Effector memory CD8-positive, alpha-beta T cell (primary cell): ENCODE measurements around the gene CEBPA.

Experiments used
- ATAC-seq: fragments of 150-1000 bp; cut with Tn5 transposase; replicated peaks from 2 replicates; pipeline ENCODE4 v1.10.0; 2021; ENCODE audit warnings: mild to moderate bottlenecking, moderate library complexity
- DNase-seq, 3 experiments: peaks; one replicate each; pipeline ENCODE4 v3.0.0; 2021
- H3K27ac Mint-ChIP-seq, 2 donors: one replicate each; pipeline ENCODE4 v1.8.0; 2022; ENCODE audit warnings: mild to moderate bottlenecking in 2 of 2, mixed read lengths in 2 of 2, moderate library complexity in 2 of 2
- H3K27me3 Mint-ChIP-seq, 2 donors: one replicate each; pipeline ENCODE4 v1.8.0; 2022; ENCODE audit warnings: mixed read lengths in 2 of 2
- H3K36me3 Mint-ChIP-seq: one replicate; pipeline ENCODE4 v1.8.0; 2022; ENCODE audit warnings: mild to moderate bottlenecking, moderate library complexity, mixed read lengths; ENCODE audit not compliant: insufficient read depth
- H3K4me1 Mint-ChIP-seq, 2 donors: one replicate each; pipeline ENCODE4 v1.8.0; 2022; ENCODE audit warnings: low read depth in 2 of 2, mixed read lengths in 2 of 2
- H3K4me3 Mint-ChIP-seq, 2 donors: one replicate each; pipeline ENCODE4 v1.8.0; 2022; ENCODE audit warnings: mild to moderate bottlenecking in 2 of 2, mixed read lengths in 2 of 2, moderate library complexity in 2 of 2
- H3K9me3 Mint-ChIP-seq, 2 donors: one replicate each; pipeline ENCODE4 v1.8.0; 2022; ENCODE audit warnings: mixed read lengths in 2 of 2

Gene CEBPA

GRCh38 chr19:33284146-33284643 lies 18.1 kb downstream of the CEBPA start:
- H3K36me3 Mint-ChIP-seq = no peaks in the 10 kb centered on the region
- H3K9me3 Mint-ChIP-seq = peaks cover 5 to 14% of the 10 kb centered on the region in 2 donors
- peaks cover 7 to 13% of the 10 kb centered on the region in 2 donors for H3K27me3 Mint-ChIP-seq
- H3K4me1 Mint-ChIP-seq = peaks cover 13 to 15% of the 10 kb centered on the region in 2 donors
- ATAC-seq (no peak), DNase-seq (no peak)
- H3K27ac Mint-ChIP-seq = no peak overlapping the region
- no peak overlapping the region for H3K4me3 Mint-ChIP-seq

DNA sequence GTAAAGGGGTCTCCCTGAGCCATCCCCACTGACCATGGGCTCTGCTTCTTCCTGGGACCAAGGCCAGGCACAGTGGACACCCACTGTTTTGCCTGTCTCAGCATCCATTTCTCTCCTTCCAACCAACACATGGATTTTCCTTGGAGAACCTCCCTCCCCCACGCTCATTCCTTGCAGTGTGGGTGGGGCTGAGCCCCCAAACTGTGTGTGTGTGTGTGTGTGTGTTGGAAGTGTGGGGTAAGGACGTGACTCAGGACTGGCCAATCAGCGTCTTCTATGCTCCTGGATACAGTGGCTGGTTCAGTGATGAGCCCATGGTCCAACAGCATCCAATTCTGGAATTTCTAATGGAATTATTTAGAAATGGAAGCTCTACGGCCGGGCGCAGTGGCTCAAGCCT lies 18.7 kb downstream of the CEBPA start:
- H3K4me1 Mint-ChIP-seq = peaks cover 13 to 15% of the 10 kb centered on the region in 2 donors

GRCh38 chr19:33282036-33282671 lies 20.2 kb downstream of the CEBPA start:
- Mint-ChIP-seq H3K36me3 (no peaks in the 10 kb centered on the region), H3K9me3 (no peaks in the 10 kb centered on the region), H3K4me1 (peaks cover 13 to 15% of the 10 kb centered on the region in 2 donors), H3K27me3 (peaks cover 7 to 13% of the 10 kb centered on the region in 2 donors), H3K4me3 (no peak overlapping the region), H3K27ac (no peak overlapping the region)
- DNase-seq (no peak), ATAC-seq (no peak)

More for the DNA sequence above, 18.7 kb downstream of the CEBPA start:
- no peaks in the 10 kb centered on the region for H3K36me3 Mint-ChIP-seq
- peaks cover 7 to 13% of the 10 kb centered on the region in 2 donors for H3K27me3 Mint-ChIP-seq
- H3K27ac Mint-ChIP-seq = no peak overlapping the region
- no peak overlapping the region for H3K4me3 Mint-ChIP-seq
- peaks cover 5 to 8% of the 10 kb centered on the region in 2 donors for H3K9me3 Mint-ChIP-seq
- no peak for ATAC-seq
- DNase-seq = no peak

DNA sequence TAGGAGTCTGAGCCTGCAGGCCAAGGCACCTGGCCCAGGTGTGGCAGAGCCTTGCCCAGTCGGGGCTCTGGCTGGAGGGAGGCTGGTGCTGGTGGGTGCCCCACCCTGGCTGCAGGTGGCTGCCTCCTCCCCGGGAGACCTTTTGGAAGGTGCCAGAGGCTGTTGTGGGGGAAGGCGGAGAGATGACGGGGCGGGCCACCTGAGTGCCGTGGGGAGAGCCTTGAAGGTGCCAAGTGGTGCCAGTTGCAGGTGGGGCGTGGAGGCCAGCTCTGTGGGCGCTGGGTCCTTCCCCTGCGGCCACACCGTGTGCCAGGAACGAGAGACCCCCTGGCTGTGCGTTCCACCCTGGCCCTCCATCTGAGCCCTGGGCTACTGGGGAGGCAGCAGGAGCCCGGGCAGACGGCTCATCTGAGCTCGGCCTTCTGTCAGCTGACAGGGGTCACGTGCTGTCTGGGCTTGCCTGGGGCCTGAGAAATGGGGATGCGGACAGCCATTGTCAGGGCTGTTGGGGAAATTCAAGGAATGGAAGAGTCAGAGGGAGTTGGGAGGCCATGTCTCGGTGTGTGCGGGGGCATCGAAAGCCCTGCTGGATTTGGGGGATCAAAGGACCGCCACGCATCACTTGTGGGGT lies 20.9 kb downstream of the CEBPA start:
- peaks cover 7 to 9% of the 10 kb centered on the region in 2 donors for H3K4me1 Mint-ChIP-seq
- H3K27ac Mint-ChIP-seq = no peak overlapping the region
- no peaks in the 10 kb centered on the region for H3K9me3 Mint-ChIP-seq
- ATAC-seq (no peak), DNase-seq (no peak)
- no peaks in the 10 kb centered on the region for H3K36me3 Mint-ChIP-seq
- H3K4me3 Mint-ChIP-seq = no peak overlapping the region
- H3K27me3 Mint-ChIP-seq = peaks cover 7 to 13% of the 10 kb centered on the region in 2 donors

DNA sequence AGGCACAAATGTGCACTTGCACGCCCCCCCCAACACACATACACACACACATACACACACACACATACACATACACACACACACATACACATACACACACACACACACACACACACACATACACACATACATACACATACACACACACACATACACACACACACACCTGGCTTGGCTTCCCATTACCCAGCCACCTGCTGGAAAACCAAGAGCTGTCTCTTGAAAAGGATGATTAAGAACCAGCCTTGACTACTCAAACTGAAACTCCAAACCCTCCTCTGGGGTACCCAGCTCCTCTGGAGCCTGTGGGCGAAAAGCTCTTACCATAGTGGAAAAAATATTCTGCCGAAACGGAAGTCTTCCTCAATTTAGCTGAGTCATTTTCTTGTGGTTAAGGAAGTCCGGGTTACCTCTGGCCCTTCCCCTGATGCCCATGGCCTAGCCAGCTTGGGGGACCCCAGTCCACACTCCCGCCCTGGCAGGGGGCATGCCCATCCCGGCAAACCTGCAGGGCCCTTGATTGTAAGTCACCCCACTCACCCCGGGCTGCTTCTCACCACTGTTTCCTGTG lies 21.9 kb downstream of the CEBPA start:
- Mint-ChIP-seq H3K36me3 (no peaks in the 10 kb centered on the region), H3K27me3 (peaks cover 7 to 13% of the 10 kb centered on the region in 2 donors), H3K9me3 (no peaks in the 10 kb centered on the region), H3K4me3 (no peak overlapping the region), H3K4me1 (peaks cover 7% of the 10 kb centered on the region in 2 donors), H3K27ac (no peak overlapping the region)
- ATAC-seq (no peak), DNase-seq (no peak)

GRCh38 chr19:33279430-33280350 lies 22.6 kb downstream of the CEBPA start:
- no peak for DNase-seq
- no peak for ATAC-seq
- Mint-ChIP-seq H3K36me3 (no peaks in the 10 kb centered on the region), H3K27ac (no peak overlapping the region), H3K27me3 (peaks cover 7 to 13% of the 10 kb centered on the region in 2 donors), H3K9me3 (no peaks in the 10 kb centered on the region), H3K4me1 (peaks cover 6 to 7% of the 10 kb centered on the region in 2 donors), H3K4me3 (no peak overlapping the region)

GRCh38 chr19:33278403-33279269 lies 23.7 kb downstream of the CEBPA start:
- no peak for ATAC-seq
- H3K9me3 Mint-ChIP-seq = no peaks in the 10 kb centered on the region

GRCh38 chr19:33278023-33278402 lies 24.3 kb downstream of the CEBPA start:
- peaks cover 7 to 9% of the 10 kb centered on the region in 2 donors for H3K4me1 Mint-ChIP-seq
- H3K4me3 Mint-ChIP-seq = no peak overlapping the region
- H3K27ac Mint-ChIP-seq = no peak overlapping the region
- peaks cover 7 to 16% of the 10 kb centered on the region in 2 donors for H3K27me3 Mint-ChIP-seq
- ATAC-seq (no peak), DNase-seq (no peak)
- H3K9me3 Mint-ChIP-seq = no peaks in the 10 kb centered on the region
- no peaks in the 10 kb centered on the region for H3K36me3 Mint-ChIP-seq

More at GRCh38 chr19:33278403-33279269, 23.7 kb downstream of the CEBPA start:
- Mint-ChIP-seq H3K36me3 (no peaks in the 10 kb centered on the region), H3K4me1 (peaks cover 7 to 8% of the 10 kb centered on the region in 2 donors), H3K4me3 (no peak overlapping the region), H3K27ac (no peak overlapping the region), H3K27me3 (peaks cover 7 to 13% of the 10 kb centered on the region in 2 donors)
- DNase-seq = no peak

DNA sequence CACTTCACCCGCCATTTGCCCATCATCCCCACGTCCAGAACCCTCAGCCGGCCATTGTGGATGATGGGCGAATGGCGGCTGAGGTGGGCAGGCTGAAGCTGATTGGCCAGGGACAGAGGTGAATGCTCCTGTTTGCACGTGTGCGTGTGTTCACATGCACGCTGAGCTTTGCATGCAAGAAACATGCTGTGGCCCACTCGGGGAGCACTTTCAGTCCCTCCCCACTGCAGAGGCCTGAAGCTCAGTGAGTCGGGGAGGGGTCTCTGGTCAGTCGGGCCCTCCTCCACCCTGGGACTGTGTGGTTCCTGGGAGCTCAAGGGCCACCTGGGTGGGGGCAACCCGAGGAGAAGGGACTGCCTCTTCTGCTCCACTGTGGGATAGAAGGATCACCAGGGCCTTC lies 24.9 kb downstream of the CEBPA start:
- no peak overlapping the region for H3K27ac Mint-ChIP-seq

GRCh38 chr19:33275933-33276619 lies 26.3 kb downstream of the CEBPA start:
- no peaks in the 10 kb centered on the region for H3K36me3 Mint-ChIP-seq
- no peak overlapping the region for H3K4me3 Mint-ChIP-seq
- no peak overlapping the region for H3K27ac Mint-ChIP-seq
- peaks cover 2 to 18% of the 10 kb centered on the region in 2 donors for H3K27me3 Mint-ChIP-seq
- DNase-seq = no peak
- no peak for ATAC-seq
- peaks cover 7 to 10% of the 10 kb centered on the region in 2 donors for H3K4me1 Mint-ChIP-seq
- no peaks in the 10 kb centered on the region for H3K9me3 Mint-ChIP-seq

More for the DNA sequence above, 24.9 kb downstream of the CEBPA start:
- Mint-ChIP-seq H3K4me3 (no peak overlapping the region), H3K9me3 (no peaks in the 10 kb centered on the region), H3K4me1 (peaks cover 7 to 10% of the 10 kb centered on the region in 2 donors), H3K27me3 (peaks cover 7 to 22% of the 10 kb centered on the region in 2 donors), H3K36me3 (no peaks in the 10 kb centered on the region)
- no peak for ATAC-seq
- no peak for DNase-seq

- Mint-ChIP-seq H3K27ac (no peak overlapping the region), H3K9me3 (no peaks in the 10 kb centered on the region), H3K27me3 (peaks cover 0 to 15% of the 10 kb centered on the region in 2 donors), H3K4me1 (peaks cover 4 to 8% of the 10 kb centered on the region in 2 donors), H3K4me3 (no peak overlapping the region), H3K36me3 (no peaks in the 10 kb centered on the region)
- DNase-seq = no peak
- ATAC-seq = no peak
These were observed 26.8 kb downstream of the CEBPA start for GRCh38 chr19:33275559-33275932.
